ENCODE data around the gene APCDD1L. TPM values are rescaled to one million over a fixed set of nuclear protein-coding genes. Genes with fewer than 3 reads are reported as not detected.

The APCDD1L gene
- 1.8 and 3.9 TPM in 2 replicates for total RNA-seq

GRCh38 chr20:58515233-58516212, at the start of gene APCDD1L:
Gene APCDD1L, minus strand, starts transcription at chr20:58515399. Its CDS starts 692 bp downstream, at chr20:58514707.

Other genes with a start within 250 kb of the APCDD1L start
- 15.8 and 20.3 TPM in 2 replicates for gene RAB22A, start 205.7 kb downstream of the APCDD1L start, total RNA-seq
- 11.4 and 11.9 TPM in 2 replicates for gene VAPB, start 126.2 kb downstream of the APCDD1L start, total RNA-seq
- 19.8 and 24.8 TPM in 2 replicates for gene STX16, start 135.9 kb upstream of the APCDD1L start, total RNA-seq
- gene NPEPL1, start 177.4 kb upstream of the APCDD1L start, total RNA-seq, result 26.0 and 44.1 TPM in 2 replicates

Data from subcutaneous preadipocyte (primary cell).